Measurements from ENCODE around the gene SPINDOC. TPM values are rescaled to one million over a fixed set of nuclear protein-coding genes. Genes with fewer than 3 reads are reported as not detected.

The SPINDOC gene
- total and polyA plus RNA-seq, 2 experiments from 2014 or later = 8.2 to 44.5 TPM

DNA sequence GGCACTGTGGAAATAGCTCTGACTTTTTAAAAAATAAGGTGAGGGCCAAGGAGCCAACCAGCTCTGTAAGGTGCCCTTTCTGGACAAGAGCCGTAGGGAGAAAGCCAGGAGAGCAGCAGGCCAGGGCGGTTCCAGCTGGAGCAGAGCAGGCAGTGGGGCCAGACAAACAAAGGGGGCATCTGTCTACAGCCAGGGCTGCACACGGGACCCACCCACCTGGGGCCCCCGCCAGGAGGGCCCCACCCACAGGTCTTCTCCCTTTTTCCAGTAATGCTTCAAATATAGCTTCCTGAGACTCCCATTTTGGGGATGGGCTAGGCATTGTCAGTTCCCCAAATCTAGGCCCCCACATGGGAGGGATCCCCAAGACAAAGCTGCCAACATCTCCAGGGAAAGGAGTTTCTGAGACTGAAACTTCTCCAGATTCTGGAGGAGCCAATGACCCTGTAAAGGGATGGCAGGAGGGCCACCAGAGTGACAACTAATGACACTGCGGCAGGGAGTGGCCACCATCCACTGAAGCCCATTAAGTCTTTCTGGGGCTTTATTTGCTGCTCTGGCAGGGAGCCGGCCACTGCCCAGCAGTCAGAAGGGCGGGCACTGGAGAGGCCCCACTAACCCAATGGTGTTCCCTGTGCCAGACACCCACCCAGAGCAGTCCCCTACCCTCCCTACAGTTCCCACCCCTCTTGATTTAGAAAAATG lies 46.6 kb upstream of the SPINDOC start:
- Histone ChIP-seq H3K27ac (no peak overlapping the region), H3K36me3 (no peaks in the 10 kb centered on the region), H3K9me3 (ENCODE audit: low read depth) (no peaks in the 10 kb centered on the region), H3K4me3 (peak overlapping the region; percentile 85), H3K4me1 (ENCODE audit: low read depth) (peaks cover 39% of the 10 kb centered on the region), H3K27me3 (no peaks in the 10 kb centered on the region)
- no peak for TF ChIP-seq CTCF (IDR thresholded peaks at IDR 0.05; ENCODE audit: low read depth, low read length)
- DNase-seq (ENCODE audit: low read depth in 1 of 2, low spot score in 1 of 2) = no peak

GRCh38 chr11:63767267-63767564 lies 46.0 kb upstream of the SPINDOC start:
- Histone ChIP-seq H3K27me3 (no peaks in the 10 kb centered on the region), H3K36me3 (no peaks in the 10 kb centered on the region), H3K9me3 (ENCODE audit: low read depth) (no peaks in the 10 kb centered on the region), H3K27ac (no peak overlapping the region), H3K4me1 (ENCODE audit: low read depth) (peaks cover 39% of the 10 kb centered on the region), H3K4me3 (peak overlapping the region; percentile 85)
- DNase-seq (ENCODE audit: low read depth in 1 of 2, low spot score in 1 of 2) = no peak
- TF ChIP-seq CTCF (IDR thresholded peaks at IDR 0.05; ENCODE audit: low read depth, low read length) = no peak

DNA sequence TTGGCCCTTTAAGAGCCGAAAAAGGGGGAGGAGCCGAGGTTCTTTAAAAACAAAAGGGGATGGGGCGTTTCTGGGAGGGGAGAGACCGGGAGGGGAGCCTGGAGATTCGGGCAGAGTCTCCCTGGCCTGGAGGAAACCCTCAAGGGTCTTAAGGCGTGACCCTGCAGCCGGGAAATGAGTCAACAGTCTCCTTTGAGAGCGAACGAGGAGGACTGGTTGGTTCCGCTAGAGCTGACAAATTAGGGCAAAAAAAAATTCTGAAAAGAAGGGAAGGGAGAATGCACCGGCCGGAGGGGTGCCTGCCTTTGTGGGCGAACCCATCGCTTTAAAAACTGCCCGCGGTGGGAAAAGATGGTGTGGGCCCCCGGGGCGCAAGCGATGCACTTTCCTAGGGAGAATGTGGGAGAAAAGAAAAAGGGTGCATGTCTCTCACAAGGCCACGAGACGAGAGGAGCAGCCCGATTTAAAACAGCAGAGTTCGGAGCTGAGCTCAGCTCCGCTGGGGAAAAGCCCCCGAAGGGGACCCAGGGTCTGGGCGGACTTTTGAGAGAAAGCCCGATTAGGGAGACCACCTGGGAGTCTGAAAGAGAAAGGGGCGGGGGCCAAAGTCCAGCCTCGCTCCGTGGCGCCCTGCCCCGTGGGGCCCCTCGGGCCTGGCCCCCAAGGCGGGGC lies 45.6 kb upstream of the SPINDOC start:
- Histone ChIP-seq H3K27ac (peak overlapping the region; percentile 20), H3K27me3 (no peaks in the 10 kb centered on the region), H3K36me3 (no peaks in the 10 kb centered on the region), H3K9me3 (ENCODE audit: low read depth) (no peaks in the 10 kb centered on the region), H3K4me1 (ENCODE audit: low read depth) (peaks cover 38% of the 10 kb centered on the region), H3K4me3 (peak overlapping the region; percentile 85)
- no peak for TF ChIP-seq CTCF (IDR thresholded peaks at IDR 0.05; ENCODE audit: low read depth, low read length)
- DNase-seq (ENCODE audit: low read depth in 1 of 2, low spot score in 1 of 2) = peak; percentile 76 to 87

GRCh38 chr11:63768237-63769041 lies 44.8 kb upstream of the SPINDOC start, which contains the start of gene ZFTA:
TSS of gene ZFTA (minus strand) at chr11:63768775. CDS start at chr11:63768622, 153 bp downstream.
- TF ChIP-seq CTCF (IDR thresholded peaks at IDR 0.05; ENCODE audit: low read depth, low read length) = peak; percentile 25
- DNase-seq (ENCODE audit: low read depth in 1 of 2, low spot score in 1 of 2) = peak; percentile 70 to 83
- Histone ChIP-seq H3K4me3 (peak within 1 kb of the TSS; percentile 85), H3K9me3 (ENCODE audit: low read depth) (no peaks in the 10 kb centered on the region), H3K4me1 (ENCODE audit: low read depth) (peaks cover 31% of the 10 kb centered on the region), H3K36me3 (no peaks in the 10 kb centered on the region), H3K27ac (peak within 1 kb of the TSS; percentile 82), H3K27me3 (no peaks in the 10 kb centered on the region)

- DNase-seq (ENCODE audit: low read depth in 1 of 2, low spot score in 1 of 2) = peak; percentile 44 to 51
- Histone ChIP-seq H3K4me1 (ENCODE audit: low read depth) (peaks cover 27% of the 10 kb centered on the region), H3K9me3 (ENCODE audit: low read depth) (no peaks in the 10 kb centered on the region), H3K36me3 (no peaks in the 10 kb centered on the region), H3K27ac (peak overlapping the region; percentile 82), H3K4me3 (peak overlapping the region; percentile 85), H3K27me3 (no peaks in the 10 kb centered on the region)
- TF ChIP-seq CTCF (IDR thresholded peaks at IDR 0.05; ENCODE audit: low read depth, low read length) = no peak
These were observed 44.1 kb upstream of the SPINDOC start for GRCh38 chr11:63769042-63769713.
